H1 (cell line): ENCODE data around the gene NOS1AP. TPM values are rescaled to one million over a fixed set of nuclear protein-coding genes. Genes with fewer than 3 reads are reported as not detected.

Experiments used
- CTCF ChIA-PET: fragments of 300-600 bp; sonication (Branson Sonifier 250); formaldehyde crosslinking; loops from one replicate; lab custom pipeline; 2021; ENCODE audit not compliant: partially characterized antibody; lab: Charles Lee
- POLR2A ChIA-PET: fragments of 300-600 bp; sonication (Branson Sonifier 250); formaldehyde crosslinking; loops from one replicate; lab custom pipeline; 2021; ENCODE audit warnings: inconsistent platforms; ENCODE audit not compliant: partially characterized antibody; lab: Charles Lee
- DNase-seq, 2 experiments: peaks; one replicate each; pipeline versions ENCODE4 v3.0.0 to v3.0.0-alpha.2; 2010 to 2022; ENCODE audit warnings: low spot score in 2 of 2, low read depth in 1 of 2, mixed read lengths in 1 of 2
- FAIRE-seq: peaks from 2 replicates; lab custom pipeline; 2011; peaks lifted over from hg19 to GRCh38; lab: Jason Lieb, UNC
- H2AFZ ChIP-seq: 2 replicates; pipeline ENCODE4 v1.8.1; 2012; ENCODE audit warnings: low read length, inconsistent platforms
- H2AK5ac ChIP-seq: 2 replicates; pipeline ENCODE4 v1.6.1; 2013; ENCODE audit warnings: low read depth, low read length
- H2BK120ac ChIP-seq: replicated peaks from 2 replicates; pipeline ENCODE3; 2013; ENCODE audit warnings: low read depth, low read length, inconsistent platforms
- H2BK12ac ChIP-seq: 2 replicates; pipeline ENCODE4 v1.6.1; 2013; ENCODE audit warnings: low read depth, low read length
- H2BK15ac ChIP-seq: 2 replicates; pipeline ENCODE4 v1.6.1; 2013; ENCODE audit warnings: low read length
- H2BK20ac ChIP-seq: 2 replicates; pipeline ENCODE4 v1.6.1; 2013; ENCODE audit warnings: low read length
- H2BK5ac ChIP-seq: 2 replicates; pipeline ENCODE4 v1.6.1; 2013; ENCODE audit warnings: low read depth, low read length
- H3K14ac ChIP-seq: 2 replicates; pipeline ENCODE4 v1.6.1; 2013; ENCODE audit warnings: inconsistent platforms; ENCODE audit not compliant: insufficient read length
- H3K18ac ChIP-seq: 2 replicates; pipeline ENCODE4 v1.6.1; 2013; ENCODE audit warnings: low read length; ENCODE audit errors: extremely low read depth
- H3K23ac ChIP-seq: 2 replicates; pipeline ENCODE4 v1.6.1; 2013; ENCODE audit warnings: inconsistent platforms; ENCODE audit not compliant: insufficient read length
- H3K23me2 ChIP-seq: 2 replicates; pipeline ENCODE4 v1.6.1; 2013; ENCODE audit warnings: low read depth, low read length
- H3K27ac ChIP-seq: 2 replicates; pipeline ENCODE4 v1.6.1; 2011; ENCODE audit warnings: low read depth, low read length, inconsistent platforms
- H3K27me3 ChIP-seq, 4 experiments: replicated peaks in 1 of 4; 1 replicate in 1 of 4; 2 replicates in 3 of 4; pipeline versions ENCODE4 v1.6.1 to v1.8.1; 2011 to 2013; ENCODE audit warnings: low read length in 3 of 4, mild to moderate bottlenecking in 3 of 4, inconsistent platforms in 2 of 4, mixed read lengths in 2 of 4, moderate library complexity in 1 of 4; ENCODE audit not compliant: control insufficient read depth in 3 of 4, insufficient read depth in 3 of 4; ENCODE audit errors: extremely low read depth in 1 of 4
- H3K36me3 ChIP-seq, 4 experiments: 2 replicates each; pipeline versions ENCODE4 v1.6.1 to v1.8.1; 2011 to 2013; ENCODE audit warnings: mild to moderate bottlenecking in 4 of 4, low read length in 3 of 4, moderate library complexity in 2 of 4, control low read depth in 1 of 4, inconsistent platforms in 1 of 4; ENCODE audit not compliant: insufficient read depth in 4 of 4, control insufficient read depth in 2 of 4
- H3K4ac ChIP-seq: replicated peaks from 2 replicates; pipeline ENCODE3; 2013; ENCODE audit warnings: low read length, low read depth, mixed read lengths, inconsistent platforms; ENCODE audit not compliant: insufficient read length
- H3K4me1 ChIP-seq, 4 experiments: replicated peaks in 1 of 4; 1 replicate in 1 of 4; 2 replicates in 3 of 4; pipeline versions ENCODE4 v1.6.1 to v1.8.1; 2011 to 2013; ENCODE audit warnings: low read length in 3 of 4, inconsistent platforms in 2 of 4, mixed read lengths in 1 of 4; ENCODE audit not compliant: insufficient read depth in 4 of 4, control insufficient read depth in 3 of 4
- H3K4me2 ChIP-seq, 2 experiments: 2 replicates each; pipeline versions ENCODE4 v1.6.1 to v1.8.1; 2011 to 2013; ENCODE audit warnings: low read depth in 2 of 2, low read length in 2 of 2, control low read depth in 1 of 2, inconsistent platforms in 1 of 2, mild to moderate bottlenecking in 1 of 2; ENCODE audit not compliant: insufficient read depth in 1 of 2
- H3K4me3 ChIP-seq, 4 experiments: fragments of 200-600, 300-600 bp in 1 of 4; sonication (generic), shearing (Covaris generic), sonication (Bioruptor Twin) in 1 of 4; 2 replicates each; pipeline versions ENCODE4 v1.5.1 to v1.8.1; 2011 to 2016; ENCODE audit warnings: low read length in 4 of 4, low read depth in 3 of 4, control low read depth in 2 of 4, inconsistent platforms in 2 of 4, mild to moderate bottlenecking in 2 of 4, mixed read lengths in 1 of 4, moderate library complexity in 1 of 4; ENCODE audit not compliant: insufficient read depth in 2 of 4; ENCODE audit errors: extremely low read depth in 1 of 4
- H3K56ac ChIP-seq: replicated peaks from 2 replicates; pipeline ENCODE3; 2013; ENCODE audit warnings: low read depth, mild to moderate bottlenecking, mixed read lengths, low read length, inconsistent platforms; ENCODE audit not compliant: insufficient read length
- H3K79me1 ChIP-seq: 2 replicates; pipeline ENCODE4 v1.6.1; 2013; ENCODE audit warnings: low read depth, low read length, control low read depth
- H3K79me2 ChIP-seq, 2 experiments: 2 replicates each; pipeline versions ENCODE4 v1.6.1 to v1.8.1; 2012 to 2013; ENCODE audit warnings: low read length in 2 of 2, mild to moderate bottlenecking in 2 of 2, inconsistent platforms in 1 of 2; ENCODE audit not compliant: insufficient read depth in 2 of 2, control insufficient read depth in 1 of 2
- H3K9ac ChIP-seq, 4 experiments: replicated peaks in 1 of 4; 1 replicate in 1 of 4; 2 replicates in 3 of 4; pipeline versions ENCODE4 v1.6.1 to v1.8.1; 2011 to 2013; ENCODE audit warnings: low read depth in 3 of 4, low read length in 3 of 4, control low read depth in 2 of 4, mild to moderate bottlenecking in 2 of 4, moderate library complexity in 2 of 4, inconsistent platforms in 1 of 4; ENCODE audit errors: extremely low read depth in 1 of 4
- H3K9me3 ChIP-seq, 2 experiments: 2 replicates each; pipeline versions ENCODE4 v1.6.1 to v1.8.1; 2012 to 2013; ENCODE audit warnings: mild to moderate bottlenecking in 2 of 2, moderate library complexity in 2 of 2, control low read depth in 1 of 2, inconsistent platforms in 1 of 2, low read depth in 1 of 2, low read length in 1 of 2, mixed read lengths in 1 of 2; ENCODE audit not compliant: insufficient read depth in 2 of 2
- H4K20me1 ChIP-seq, 2 experiments: replicated peaks in 1 of 2; 2 replicates each; pipeline versions ENCODE3 to v1.8.1; 2011 to 2013; ENCODE audit warnings: inconsistent platforms in 2 of 2, low read length in 2 of 2, mild to moderate bottlenecking in 1 of 2; ENCODE audit not compliant: insufficient read depth in 2 of 2, control insufficient read depth in 1 of 2
- H4K5ac ChIP-seq: 2 replicates; pipeline ENCODE4 v1.6.1; 2013; ENCODE audit warnings: low read length, low read depth, mixed read lengths, inconsistent platforms; ENCODE audit not compliant: insufficient read length
- H4K8ac ChIP-seq: 2 replicates; pipeline ENCODE4 v1.8.0; 2013; ENCODE audit warnings: mild to moderate bottlenecking, moderate library complexity, low read length, inconsistent platforms; ENCODE audit not compliant: insufficient read depth; ENCODE audit errors: extremely low read depth
- H4K91ac ChIP-seq: replicated peaks from 2 replicates; pipeline ENCODE3; 2013; ENCODE audit warnings: low read length, mixed read lengths, inconsistent platforms; ENCODE audit not compliant: insufficient read length
- EGR1 ChIP-seq: IDR thresholded peaks from 2 replicates; pipeline ENCODE4 v1.6.1; 2011; ENCODE audit warnings: low read depth, low read length, borderline replicate concordance
- GABPA ChIP-seq: IDR thresholded peaks from 2 replicates; pipeline ENCODE4 v1.6.1; 2011; ENCODE audit warnings: mild to moderate bottlenecking, low read length, moderate library complexity, borderline replicate concordance; ENCODE audit not compliant: insufficient read depth
- KDM5A ChIP-seq: fragments of 200-600 bp; IDR thresholded peaks from 2 replicates; pipeline ENCODE4 v1.7.1; 2012; ENCODE audit warnings: mild to moderate bottlenecking, low read length, inconsistent platforms, mixed read lengths
- RNF2 ChIP-seq: fragments of 200-900, 300-1000 bp; sonication (generic); IDR thresholded peaks from 2 replicates; pipeline ENCODE4 v1.7.1; 2016; ENCODE audit warnings: borderline replicate concordance, low read depth, mild to moderate bottlenecking, antibody characterized with exemption, low read length; ENCODE audit not compliant: poor library complexity, severe bottlenecking; ENCODE audit errors: missing control alignments
- WGBS, 2 experiments: shearing (Covaris generic) in 1 of 2; methylation state at CpG; one replicate each; pipeline versions ENCODE4 v1.1.6 to v1.1.7; 2013 to 2015; ENCODE audit warnings: low lambda C conversion rate in 2 of 2, mixed read lengths in 2 of 2, inconsistent platforms in 1 of 2, low coverage in 1 of 2, missing lambda C conversion rate in 1 of 2; ENCODE audit not compliant: insufficient replicate concordance in 2 of 2, insufficient coverage in 1 of 2, insufficient read length in 1 of 2; ENCODE audit errors: extremely low coverage in 1 of 2, missing lambda C conversion rate in 1 of 2; 5-methylcytosine and 5-hydroxymethylcytosine counted together
- polyA plus RNA-seq, 7 experiments: library from polyadenylated mRNA; depleted of rRNA in 3 of 7; stranded (reverse) in 5 of 7; unstranded in 2 of 7; fragments of >200 nt in 5 of 7; fragments of 200-250 nt in 2 of 7; gene quantifications; 1 replicate in 5 of 7; 2 replicates in 1 of 7; 4 replicates in 1 of 7; pipeline versions ENCODE4 v1.2.1 to v1.2.3, GENCODE V29; 2011 to 2013; ENCODE audit warnings: missing spikeins in 2 of 7, mixed read lengths in 2 of 7
- total RNA-seq: library from RNA; stranded (reverse); fragmentation: NEBNext Ultra II Directional; extraction: Animal tissue kit (Norgen Biotek cat#: 25700); gene quantifications from 2 replicates; pipeline ENCODE4 v1.2.1, GENCODE V29; 2021

NOS1AP gene
- total and polyA plus RNA-seq, 2 of the 8 experiments (the other 6 are each of a cell fraction or from before 2014, with no cell fraction given): 2.4 to 12.1 TPM

DNA sequence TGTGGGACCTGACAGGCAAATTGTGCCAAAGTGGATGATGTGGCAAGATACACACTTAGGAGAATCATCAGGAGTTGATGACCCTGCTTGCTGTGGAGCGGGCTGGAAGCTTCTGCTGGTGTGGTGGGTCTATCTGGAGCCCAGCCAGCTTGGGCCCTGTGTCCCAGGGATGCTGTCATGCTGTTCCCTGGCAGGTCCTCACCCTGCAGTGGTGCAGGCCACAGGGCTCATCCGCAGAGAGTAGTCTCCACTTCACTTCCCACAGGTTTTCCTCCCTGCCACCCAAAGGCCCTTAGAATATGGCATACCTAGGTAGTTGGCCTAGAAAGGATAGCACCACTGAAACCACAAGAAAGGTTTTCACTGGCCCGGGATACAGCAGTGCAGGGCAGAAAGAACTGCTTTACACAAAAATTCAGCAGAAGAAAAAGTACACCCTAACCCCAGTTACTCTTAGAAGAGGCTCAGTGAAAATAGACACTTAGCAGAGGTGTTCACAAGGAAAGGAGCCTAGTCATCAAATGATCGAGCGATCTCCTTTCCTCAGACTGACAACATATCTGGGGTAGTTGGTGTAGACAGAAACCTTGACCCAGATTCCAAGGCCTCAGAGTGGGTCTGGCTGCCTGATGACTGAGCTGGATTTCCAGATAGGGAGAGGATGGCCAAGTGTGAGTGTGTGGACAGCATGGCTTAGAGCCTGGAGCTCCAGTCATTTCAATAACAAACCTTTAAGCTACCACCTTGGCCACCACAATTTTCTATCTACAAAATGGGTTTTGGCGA is 310.8 kb downstream of the NOS1AP start:
- H2BK12ac ChIP-seq: no peak overlapping the region
- no peak overlapping the region for H2BK20ac ChIP-seq
- H2BK120ac ChIP-seq: no peak overlapping the region
- H3K4me2 ChIP-seq: no peak overlapping the region
- no peaks in the 10 kb centered on the region for H4K20me1 ChIP-seq
- no peak overlapping the region for H2AFZ ChIP-seq
- no peak for DNase-seq
- H3K4me1 ChIP-seq: 0 out of 7 replicates have a peak, but pooled peaks cover 0 to 1% (median 0%) of the 10 kb centered on the region in 4 experiments
- no peak overlapping the region for H2BK15ac ChIP-seq
- no peak overlapping the region for H3K23ac ChIP-seq
- no peak overlapping the region for H2BK5ac ChIP-seq
- H3K79me2 ChIP-seq: no peaks in the 10 kb centered on the region
- H3K9me3 ChIP-seq: no peaks in the 10 kb centered on the region
- ChIA-PET CTCF (interaction anchor here (0.6 to 8.1 kb wide), 8 partner anchors 11 to 343 kb away, joined by 3 to 44 read pairs (median 4); no protein-coding TSS in a partner anchor), POLR2A (interaction anchor here (2.0 kb wide), 1 partner anchor 8 kb away, joined by 6 read pairs; no protein-coding TSS in a partner anchor)
- H4K5ac ChIP-seq: no peak overlapping the region
- H3K56ac ChIP-seq: no peak overlapping the region
- H3K9ac ChIP-seq: no peak overlapping the region; a peak in 1 of 7 replicates
- H3K79me1 ChIP-seq: no peaks in the 10 kb centered on the region
- H3K27ac ChIP-seq: no peak overlapping the region
- H3K4ac ChIP-seq: no peak overlapping the region
- H3K4me3 ChIP-seq: no peak overlapping the region
- no peaks in the 10 kb centered on the region for H3K23me2 ChIP-seq
- H4K91ac ChIP-seq: no peak overlapping the region
- no peak overlapping the region for H3K14ac ChIP-seq
- H3K27me3 ChIP-seq: no peaks in the 10 kb centered on the region
- H3K36me3 ChIP-seq: peaks cover 0 to 7% (median 2%) of the 10 kb centered on the region in 4 experiments; a peak in 1 of 8 replicates
- no peak overlapping the region for H2AK5ac ChIP-seq
- no peak overlapping the region for H4K8ac ChIP-seq
- FAIRE-seq: no peak
- no peak overlapping the region for H3K18ac ChIP-seq
- WGBS, 2 experiments: 88% methylated on average over 6 of the region's 6 CpGs; no CpG with 5 or more reads in 1 of the 2 experiments
- TF ChIP-seq EGR1 (no peak), GABPA (no peak), RNF2 (no peak), KDM5A (no peak)
